ENCODE results near the gene TCF7L2.

TCF7L2 gene

GRCh38 chr10:112927980-112928379 is 22.1 kb upstream of the TCF7L2 start:
- TF ChIP-seq, protein P1, sequence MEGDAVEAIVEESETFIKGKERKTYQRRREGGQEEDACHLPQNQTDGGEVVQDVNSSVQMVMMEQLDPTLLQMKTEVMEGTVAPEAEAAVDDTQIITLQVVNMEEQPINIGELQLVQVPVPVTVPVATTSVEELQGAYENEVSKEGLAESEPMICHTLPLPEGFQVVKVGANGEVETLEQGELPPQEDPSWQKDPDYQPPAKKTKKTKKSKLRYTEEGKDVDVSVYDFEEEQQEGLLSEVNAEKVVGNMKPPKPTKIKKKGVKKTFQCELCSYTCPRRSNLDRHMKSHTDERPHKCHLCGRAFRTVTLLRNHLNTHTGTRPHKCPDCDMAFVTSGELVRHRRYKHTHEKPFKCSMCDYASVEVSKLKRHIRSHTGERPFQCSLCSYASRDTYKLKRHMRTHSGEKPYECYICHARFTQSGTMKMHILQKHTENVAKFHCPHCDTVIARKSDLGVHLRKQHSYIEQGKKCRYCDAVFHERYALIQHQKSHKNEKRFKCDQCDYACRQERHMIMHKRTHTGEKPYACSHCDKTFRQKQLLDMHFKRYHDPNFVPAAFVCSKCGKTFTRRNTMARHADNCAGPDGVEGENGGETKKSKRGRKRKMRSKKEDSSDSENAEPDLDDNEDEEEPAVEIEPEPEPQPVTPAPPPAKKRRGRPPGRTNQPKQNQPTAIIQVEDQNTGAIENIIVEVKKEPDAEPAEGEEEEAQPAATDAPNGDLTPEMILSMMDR (IDR thresholded peaks at IDR 0.05) = no peak

GRCh38 chr10:112932658-112933057 is 17.4 kb upstream of the TCF7L2 start:
- TF ChIP-seq, protein P1 (IDR thresholded peaks at IDR 0.05) = no peak

DNA sequence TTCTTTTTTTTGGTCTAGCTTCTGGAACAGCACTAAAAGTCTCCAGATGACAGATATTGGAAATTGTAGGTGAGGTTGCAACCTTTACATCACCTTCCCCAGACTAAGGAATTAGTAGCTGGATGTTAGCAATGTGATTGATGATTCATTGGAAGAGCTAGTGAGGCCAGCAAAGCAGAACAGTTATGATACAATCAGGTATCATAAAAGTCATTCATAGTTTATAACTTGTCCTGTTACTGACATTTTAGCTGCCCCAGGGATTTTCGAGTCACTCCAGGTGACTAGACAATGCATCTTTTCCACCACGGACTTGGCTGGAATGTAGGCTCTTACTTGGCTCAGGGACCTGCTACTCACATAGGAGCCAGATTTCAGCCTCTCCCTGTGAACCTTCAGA is 15.9 kb upstream of the TCF7L2 start:
- TF ChIP-seq, protein P1 (IDR thresholded peaks at IDR 0.05) = no peak

- TF ChIP-seq, protein P1 (IDR thresholded peaks at IDR 0.05) = no peak
Observed at GRCh38 chr10:112938808-112939482, 11.1 kb upstream of the TCF7L2 start.

DNA sequence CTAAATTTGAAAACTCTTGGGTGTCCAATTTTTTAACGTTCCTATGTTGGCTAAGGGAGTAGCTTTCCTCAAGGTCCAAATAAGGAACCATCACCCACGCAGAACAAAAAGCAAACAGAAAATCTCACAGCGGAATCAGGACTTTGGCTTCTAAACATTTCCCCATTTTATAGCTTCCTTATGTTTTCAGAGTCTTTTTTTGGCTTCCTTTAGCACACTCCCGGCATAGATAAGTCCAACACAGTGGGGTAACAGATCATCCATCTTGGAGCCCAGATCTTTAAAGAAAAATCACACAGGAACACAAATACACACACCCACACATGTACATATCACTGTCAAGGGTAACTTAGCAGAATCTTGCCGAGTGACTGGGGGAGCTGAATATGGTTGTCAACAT is 4.2 kb upstream of the TCF7L2 start:
- TF ChIP-seq, protein P1 (IDR thresholded peaks at IDR 0.05) = no peak

DNA sequence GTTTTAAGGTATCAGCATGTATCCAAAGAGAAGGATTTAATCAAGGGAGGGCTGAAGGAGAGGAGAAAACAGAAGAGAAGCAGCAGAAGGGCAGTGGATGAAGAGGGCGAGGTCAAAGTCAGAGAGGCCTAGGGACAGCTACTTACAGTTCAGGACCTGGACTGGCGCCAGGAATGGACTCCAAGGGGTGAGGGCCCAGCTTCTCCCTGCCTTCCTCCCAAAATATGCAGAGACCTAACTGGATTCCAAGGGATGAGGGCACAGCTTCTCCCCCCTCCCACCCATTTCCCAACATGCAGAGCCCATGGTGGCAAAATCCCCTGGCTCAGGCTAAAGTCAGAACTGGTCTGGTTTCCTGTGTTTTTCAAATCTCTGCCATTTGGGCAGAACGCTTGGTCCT is 3.4 kb upstream of the TCF7L2 start:
- TF ChIP-seq, protein P1 (IDR thresholded peaks at IDR 0.05) = no peak

DNA sequence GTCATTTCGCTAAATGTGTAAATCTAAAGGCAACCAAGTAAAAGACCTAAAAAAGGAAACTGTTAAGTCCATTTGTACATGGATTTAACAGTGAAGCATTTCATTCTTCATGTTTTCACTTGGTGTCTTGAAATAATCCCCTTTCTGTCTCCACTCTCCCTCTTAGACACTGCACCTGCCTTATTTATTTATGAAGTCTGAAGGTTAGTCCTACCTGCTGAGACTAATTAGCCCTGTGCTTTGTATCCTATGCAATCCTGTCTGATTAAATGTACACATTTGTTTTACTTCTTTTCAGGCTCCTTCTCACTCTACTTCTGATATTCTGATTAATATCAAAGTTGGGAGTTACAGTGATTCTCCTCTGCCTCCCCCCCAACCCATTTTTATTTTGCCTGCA is 1.9 kb upstream of the TCF7L2 start:
- TF ChIP-seq, protein P1 (IDR thresholded peaks at IDR 0.05) = no peak

Measured in LNCAP (cell line).